ENCODE data around the gene RNF167.

The RNF167 gene

GRCh38 chr17:4969047-4969550 lies 29.0 kb downstream of the RNF167 start:
- peak overlapping the region; percentile 93 for H3K4me3 ChIP-seq (ENCODE audit: low read length)
- DNase-seq (ENCODE audit: low read depth): peak; percentile 78
- no peak for TF ChIP-seq CTCF (conservative IDR thresholded peaks at IDR 0.05; ENCODE audit: low read depth, low read length)

GRCh38 chr17:4969551-4970173 lies 29.6 kb downstream of the RNF167 start:
- peak overlapping the region; percentile 93 for H3K4me3 ChIP-seq (ENCODE audit: low read length)
- peak; percentile 8 for TF ChIP-seq CTCF (conservative IDR thresholded peaks at IDR 0.05; ENCODE audit: low read depth, low read length)
- no peak for DNase-seq (ENCODE audit: low read depth)

- no peak for DNase-seq (ENCODE audit: low read depth)
- H3K4me3 ChIP-seq (ENCODE audit: low read length): no peak overlapping the region
- TF ChIP-seq CTCF (conservative IDR thresholded peaks at IDR 0.05; ENCODE audit: low read depth, low read length): no peak
Measured at GRCh38 chr17:4970273-4970672, 30.2 kb downstream of the RNF167 start.

GRCh38 chr17:4971826-4972225 lies 31.8 kb downstream of the RNF167 start:
- H3K4me3 ChIP-seq (ENCODE audit: low read length): no peak overlapping the region
- DNase-seq (ENCODE audit: low read depth): no peak
- no peak for TF ChIP-seq CTCF (conservative IDR thresholded peaks at IDR 0.05; ENCODE audit: low read depth, low read length)

- no peak for TF ChIP-seq CTCF (conservative IDR thresholded peaks at IDR 0.05; ENCODE audit: low read depth, low read length)
- DNase-seq (ENCODE audit: low read depth): no peak
- H3K4me3 ChIP-seq (ENCODE audit: low read length): no peak overlapping the region
Measured at GRCh38 chr17:4972322-4972721, 32.3 kb downstream of the RNF167 start.

- no peak for DNase-seq (ENCODE audit: low read depth)
- no peak overlapping the region for H3K4me3 ChIP-seq (ENCODE audit: low read length)
- no peak for TF ChIP-seq CTCF (conservative IDR thresholded peaks at IDR 0.05; ENCODE audit: low read depth, low read length)
Measured at GRCh38 chr17:4972752-4973151, 32.7 kb downstream of the RNF167 start.

All from retinal pigment epithelial cell (primary cell).